Naive B cell (primary cell): ENCODE results near the gene NIPAL3. TPM values are rescaled to one million over a fixed set of nuclear protein-coding genes. Genes with fewer than 3 reads are reported as not detected.
"Not testable (repeated sequence)": the region's sequence is repeated elsewhere in the genome, so short reads cannot be mapped to it uniquely, and the experiment has no call there.

Source experiments
- ATAC-seq, 2 donors: fragments of 150-1000 bp; cut with Tn5 transposase; 2 replicates each; pipeline ENCODE4 v1.10.0; 2021; ENCODE audit warnings: low read depth in 2 of 2, mild to moderate bottlenecking in 2 of 2, moderate library complexity in 2 of 2
- DNase-seq: peaks from one replicate; pipeline ENCODE4 v3.0.0; 2022
- H3K27ac Mint-ChIP-seq, 6 donors: one replicate each; pipeline ENCODE4 v1.8.0; 2020 to 2022; ENCODE audit warnings: mild to moderate bottlenecking in 6 of 6, mixed read lengths in 6 of 6, moderate library complexity in 5 of 6, inconsistent platforms in 2 of 6
- H3K27me3 Mint-ChIP-seq, 3 donors: one replicate each; pipeline ENCODE4 v1.8.0; 2021 to 2022; ENCODE audit warnings: mixed read lengths in 3 of 3, mild to moderate bottlenecking in 1 of 3
- H3K36me3 Mint-ChIP-seq, 2 donors: one replicate each; pipeline ENCODE4 v1.8.0; 2020 to 2022; ENCODE audit warnings: mixed read lengths in 2 of 2, inconsistent platforms in 1 of 2, mild to moderate bottlenecking in 1 of 2
- H3K4me1 Mint-ChIP-seq, 3 donors: one replicate each; pipeline ENCODE4 v1.8.0; 2020 to 2022; ENCODE audit warnings: mixed read lengths in 3 of 3, inconsistent platforms in 1 of 3, mild to moderate bottlenecking in 1 of 3, moderate library complexity in 1 of 3
- H3K4me3 Mint-ChIP-seq, 8 donors: one replicate each; pipeline ENCODE4 v1.8.0; 2020 to 2022; ENCODE audit warnings: mild to moderate bottlenecking in 8 of 8, mixed read lengths in 8 of 8, moderate library complexity in 8 of 8, inconsistent platforms in 2 of 8
- H3K9me3 Mint-ChIP-seq, 7 donors: one replicate each; pipeline ENCODE4 v1.8.0; 2020 to 2022; ENCODE audit warnings: mixed read lengths in 7 of 7, mild to moderate bottlenecking in 5 of 7, inconsistent platforms in 2 of 7, moderate library complexity in 1 of 7
- polyA plus RNA-seq, 6 donors: library from polyadenylated mRNA; unstranded; fragments of 300-500 nt; fragmentation: Illumina TruSeq; gene quantifications; one replicate each; pipeline ENCODE4 v1.2.3, GENCODE V29; 2021; ENCODE audit warnings: low read depth in 6 of 6

Gene NIPAL3
- polyA plus RNA-seq, 6 donors from 2014 or later = 18.3 to 39.8 (median 26.4) TPM

- Mint-ChIP-seq H3K9me3 (no peaks in the 10 kb centered on the region), H3K4me3 (no peak overlapping the region), H3K36me3 (no peaks in the 10 kb centered on the region), H3K27ac (peak overlapping the region in 2 of 6 donors; percentile 7 to 70), H3K27me3 (no peaks in the 10 kb centered on the region), H3K4me1 (peaks cover 13 to 21% (median 16%) of the 10 kb centered on the region in 3 donors)
- ATAC-seq = no peak
- no peak for DNase-seq
Measured at GRCh38 chr1:24477309-24477708, 61.7 kb downstream of the NIPAL3 start.

DNA sequence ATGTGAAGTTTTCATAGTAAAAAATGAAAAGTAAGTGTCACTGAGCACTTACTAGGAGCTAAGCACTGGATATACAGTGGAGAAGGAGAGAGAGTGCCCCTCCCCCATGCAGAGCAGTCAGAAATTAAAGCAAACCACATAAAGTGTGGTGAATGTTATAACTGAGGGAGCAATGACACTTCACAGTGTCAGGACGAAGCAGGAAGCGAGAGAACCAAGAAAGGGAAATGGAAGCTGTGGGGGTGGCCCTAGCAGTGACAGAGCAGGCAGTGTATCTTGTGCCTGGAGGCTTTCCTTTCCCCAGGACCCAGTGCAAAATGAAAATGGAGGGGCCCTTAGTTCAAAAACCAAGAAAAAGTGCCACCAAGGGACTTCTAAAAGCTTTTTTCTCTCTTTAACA, 65.5 kb downstream of the NIPAL3 start:
- Mint-ChIP-seq H3K27ac (peak overlapping the region; percentile 76 to 98 (median 84)), H3K27me3 (no peaks in the 10 kb centered on the region), H3K36me3 (no peaks in the 10 kb centered on the region), H3K4me3 (peak overlapping the region; percentile 20 to 89 (median 64)), H3K9me3 (no peaks in the 10 kb centered on the region), H3K4me1 (peaks cover 13 to 31% (median 16%) of the 10 kb centered on the region in 3 donors)
- ATAC-seq (peak; percentile 99 to 100), DNase-seq (peak; percentile 55)

DNA sequence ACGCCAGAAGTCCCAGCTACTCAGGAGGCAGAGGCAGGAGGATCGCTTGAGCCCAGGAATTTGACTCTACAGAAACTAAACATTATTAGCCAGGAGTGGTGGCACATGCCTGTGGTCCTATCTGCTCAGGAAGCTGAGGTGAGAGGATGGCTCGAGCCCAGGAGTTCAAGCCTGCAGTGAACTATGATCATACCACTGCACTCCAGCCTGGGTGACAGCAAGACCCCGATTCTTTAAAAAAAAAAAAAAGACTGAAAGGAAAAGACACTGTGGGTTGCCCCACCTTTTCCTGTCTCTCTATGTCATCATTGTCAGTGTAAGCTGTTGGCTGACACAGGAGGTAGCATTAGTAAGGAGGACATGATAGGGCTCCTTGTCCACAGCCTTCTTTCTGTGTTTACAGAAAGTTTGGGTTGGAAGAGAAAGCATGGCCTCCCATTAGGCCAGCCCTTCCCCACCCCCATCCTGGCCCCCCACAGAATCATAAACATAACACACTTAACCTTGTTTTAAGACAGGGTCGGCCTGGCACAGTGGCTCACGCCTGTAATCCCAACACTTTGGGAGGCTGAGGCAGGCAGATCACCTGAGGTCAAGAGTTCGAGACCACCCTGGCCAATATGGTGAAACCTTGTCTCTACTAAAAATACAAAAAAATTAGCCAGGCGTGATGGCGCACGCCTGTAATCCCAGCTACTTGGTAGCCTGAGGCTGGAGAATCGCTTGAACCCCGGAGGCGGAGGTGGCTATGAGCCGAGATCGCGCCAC, 66.4 kb downstream of the NIPAL3 start:
- Mint-ChIP-seq H3K9me3 (no peaks in the 10 kb centered on the region), H3K36me3 (no peaks in the 10 kb centered on the region), H3K27ac (peak overlapping the region; percentile 54 to 95 (median 84)), H3K4me3 (peak overlapping the region in 6 of 8 donors; percentile 40 to 72 (median 60)), H3K4me1 (peaks cover 18 to 40% (median 22%) of the 10 kb centered on the region in 3 donors), H3K27me3 (no peaks in the 10 kb centered on the region)
- ATAC-seq (peak; percentile 19 to 25), DNase-seq (no peak)

GRCh38 chr1:24483441-24483840, 67.8 kb downstream of the NIPAL3 start:
- H3K27me3 Mint-ChIP-seq = no peaks in the 10 kb centered on the region
- no peak overlapping the region for H3K27ac Mint-ChIP-seq
- DNase-seq (no peak), ATAC-seq (no peak)
- no peak overlapping the region for H3K4me3 Mint-ChIP-seq
- H3K9me3 Mint-ChIP-seq = no peaks in the 10 kb centered on the region
- peaks cover 19 to 48% (median 24%) of the 10 kb centered on the region in 3 donors for H3K4me1 Mint-ChIP-seq
- H3K36me3 Mint-ChIP-seq = no peaks in the 10 kb centered on the region

GRCh38 chr1:24484199-24484598, 68.6 kb downstream of the NIPAL3 start:
- H3K4me3 Mint-ChIP-seq = peak overlapping the region in 1 of 8 donors; percentile 30
- H3K27ac Mint-ChIP-seq = peak overlapping the region in 3 of 6 donors; percentile 49 to 83 (median 76)
- no peaks in the 10 kb centered on the region for H3K36me3 Mint-ChIP-seq
- ATAC-seq (no peak), DNase-seq (no peak)
- peaks cover 17 to 48% (median 24%) of the 10 kb centered on the region in 3 donors for H3K4me1 Mint-ChIP-seq
- H3K27me3 Mint-ChIP-seq = no peaks in the 10 kb centered on the region
- H3K9me3 Mint-ChIP-seq = no peaks in the 10 kb centered on the region

GRCh38 chr1:24486331-24487065, 70.9 kb downstream of the NIPAL3 start:
- no peaks in the 10 kb centered on the region for H3K9me3 Mint-ChIP-seq
- DNase-seq = no peak
- peak overlapping the region in 1 of 6 donors; percentile 24 for H3K27ac Mint-ChIP-seq
- no peak for ATAC-seq
- peak overlapping the region in 1 of 8 donors; percentile 29 for H3K4me3 Mint-ChIP-seq
- H3K4me1 Mint-ChIP-seq = peaks cover 6 to 34% (median 11%) of the 10 kb centered on the region in 3 donors
- H3K36me3 Mint-ChIP-seq = no peaks in the 10 kb centered on the region
- no peaks in the 10 kb centered on the region for H3K27me3 Mint-ChIP-seq

- no peaks in the 10 kb centered on the region for H3K36me3 Mint-ChIP-seq
Measured at GRCh38 chr1:24487455-24487854, 71.9 kb downstream of the NIPAL3 start.

DNA sequence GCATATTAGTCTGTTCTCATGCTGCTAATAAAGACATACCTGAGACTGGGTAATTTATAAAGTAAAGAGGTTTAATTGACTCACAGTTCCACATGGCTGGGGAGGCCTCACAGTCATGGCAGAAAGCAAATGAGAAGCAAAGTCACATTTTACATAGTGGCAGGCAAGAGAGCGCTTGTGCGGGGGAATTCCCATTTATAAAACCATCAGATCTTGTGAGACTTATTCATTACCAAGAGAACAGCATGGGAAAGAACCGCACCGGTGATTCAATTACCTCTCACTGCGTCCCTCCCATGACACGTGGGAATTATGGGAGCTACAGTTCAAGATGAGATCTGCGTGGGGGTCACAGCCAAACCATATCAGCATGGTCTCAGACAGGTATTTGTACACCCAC, 72.6 kb downstream of the NIPAL3 start:
- Mint-ChIP-seq H3K27ac (peak overlapping the region in 1 of 6 donors; percentile 14), H3K4me3 (peak overlapping the region in 1 of 8 donors; percentile 20), H3K4me1 (peaks cover 6 to 26% (median 8%) of the 10 kb centered on the region in 3 donors)
- not testable (repeated sequence) for H3K27me3 Mint-ChIP-seq, DNase-seq, H3K9me3 Mint-ChIP-seq, H3K36me3 Mint-ChIP-seq
- ATAC-seq = peak in 1 of 2 donors; percentile 48

More at GRCh38 chr1:24487455-24487854, 71.9 kb downstream of the NIPAL3 start:
- ATAC-seq (no peak), DNase-seq (no peak)
- Mint-ChIP-seq H3K27ac (peak overlapping the region in 1 of 6 donors; percentile 29), H3K27me3 (no peaks in the 10 kb centered on the region), H3K9me3 (no peaks in the 10 kb centered on the region), H3K4me3 (no peak overlapping the region), H3K4me1 (peaks cover 6 to 27% (median 8%) of the 10 kb centered on the region in 3 donors)

- Mint-ChIP-seq H3K4me3 (no peak overlapping the region), H3K27me3 (no peaks in the 10 kb centered on the region), H3K36me3 (no peaks in the 10 kb centered on the region), H3K4me1 (peaks cover 6 to 18% (median 8%) of the 10 kb centered on the region in 3 donors), H3K9me3 (no peaks in the 10 kb centered on the region), H3K27ac (peak overlapping the region in 1 of 6 donors; percentile 67)
- DNase-seq = no peak
- ATAC-seq = no peak
Measured at GRCh38 chr1:24489674-24490073, 74.1 kb downstream of the NIPAL3 start.

DNA sequence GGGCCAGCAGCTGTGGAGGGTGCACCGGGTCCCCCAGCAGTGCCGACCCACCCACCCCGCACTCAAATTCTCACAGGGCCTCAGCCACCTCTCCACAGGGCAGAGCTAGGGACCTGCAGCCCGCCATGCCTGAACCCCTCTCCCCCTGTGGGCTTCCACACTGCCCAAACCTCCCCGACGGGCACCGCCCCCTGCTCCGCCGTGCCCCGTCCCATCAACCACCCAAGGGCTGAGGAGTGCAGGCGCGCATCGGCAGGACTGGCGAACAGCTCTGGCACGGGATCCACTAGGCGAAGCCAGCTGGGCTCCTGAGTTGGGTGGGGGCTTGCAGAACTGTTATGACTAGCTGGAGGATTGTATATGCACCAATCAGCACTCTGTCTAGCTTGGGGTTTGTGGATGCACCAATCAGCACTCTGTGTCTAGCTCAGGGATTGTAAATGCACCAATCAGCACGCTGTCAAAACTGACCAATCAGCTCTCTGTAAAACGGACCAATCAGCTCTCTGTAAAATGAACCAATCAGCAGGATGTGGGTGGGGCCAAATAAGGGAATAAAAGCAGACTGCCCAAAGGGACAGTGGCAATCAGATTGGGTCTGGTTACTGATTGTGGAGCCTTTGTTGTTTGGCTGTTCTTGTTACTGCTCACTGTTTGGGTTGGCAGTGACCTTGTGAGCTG, 74.6 kb downstream of the NIPAL3 start:
- no peak for ATAC-seq
- H3K36me3 Mint-ChIP-seq = no peaks in the 10 kb centered on the region
- no peak for DNase-seq
- peaks cover 6 to 17% (median 8%) of the 10 kb centered on the region in 3 donors for H3K4me1 Mint-ChIP-seq
- no peak overlapping the region for H3K27ac Mint-ChIP-seq
- H3K4me3 Mint-ChIP-seq = no peak overlapping the region
- no peaks in the 10 kb centered on the region for H3K27me3 Mint-ChIP-seq
- H3K9me3 Mint-ChIP-seq = no peaks in the 10 kb centered on the region

DNA sequence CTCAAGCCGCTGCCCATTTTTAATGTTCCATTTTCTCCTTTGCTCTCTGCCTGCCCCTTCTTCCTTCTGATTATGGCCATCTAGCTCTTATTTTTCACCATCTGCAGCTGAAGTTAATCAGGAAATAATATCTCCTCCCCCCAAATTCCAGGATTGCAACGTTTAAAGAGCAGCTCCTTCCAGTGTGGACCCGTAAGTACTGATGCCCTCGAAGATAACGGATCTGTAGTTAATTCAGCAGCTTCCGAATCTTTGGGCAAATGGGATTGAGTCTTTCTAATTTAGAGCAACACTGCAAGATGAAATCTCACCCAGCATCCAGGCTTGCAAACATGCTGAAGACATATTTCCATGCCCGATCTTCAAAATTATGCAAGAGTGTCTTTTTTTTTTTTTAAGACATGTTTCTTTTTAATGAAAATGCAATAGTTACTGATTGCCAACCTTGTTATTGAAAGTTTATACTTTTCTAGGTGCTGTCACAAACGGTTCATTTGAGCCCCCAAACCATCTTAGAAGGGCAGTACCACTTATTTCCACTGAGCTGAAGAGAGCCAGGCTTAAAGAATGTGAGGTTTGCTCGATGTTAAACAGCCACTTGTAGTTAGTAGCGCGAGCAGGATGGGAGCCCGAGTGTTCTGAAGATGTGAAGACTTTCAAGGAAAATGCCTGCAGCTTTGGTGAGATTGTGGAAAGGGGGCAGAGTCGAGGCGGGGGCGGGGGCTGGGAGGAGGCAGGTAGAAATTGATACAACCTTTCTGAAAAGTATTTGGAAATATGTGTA, 76.2 kb downstream of the NIPAL3 start:
- Mint-ChIP-seq H3K27me3 (no peaks in the 10 kb centered on the region), H3K36me3 (no peaks in the 10 kb centered on the region), H3K9me3 (peaks cover 0 to 1% (median 0%) of the 10 kb centered on the region in 7 donors), H3K4me1 (peaks cover 4 to 10% (median 5%) of the 10 kb centered on the region in 3 donors), H3K27ac (peak overlapping the region in 1 of 6 donors; percentile 13), H3K4me3 (no peak overlapping the region)
- DNase-seq = no peak
- ATAC-seq = no peak

DNA sequence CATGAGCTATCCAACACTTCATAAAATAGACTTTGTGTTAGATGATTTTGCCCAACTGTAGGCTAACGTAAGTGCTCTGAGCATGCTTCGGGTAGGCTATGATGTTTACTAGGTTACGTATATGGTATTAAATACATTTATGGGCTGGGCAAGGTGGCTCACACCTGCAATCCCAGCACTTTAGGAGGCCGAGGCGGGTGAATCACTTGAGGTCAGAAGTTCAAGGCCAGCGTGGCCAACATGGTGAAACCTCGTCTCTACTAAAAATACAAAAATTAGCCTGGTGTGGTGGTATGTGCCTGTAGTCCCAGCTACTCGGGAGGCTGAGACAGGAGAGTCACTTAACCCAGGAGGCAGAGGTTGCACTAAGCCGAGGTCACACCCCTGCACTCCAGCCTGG, 77.3 kb downstream of the NIPAL3 start:
- H3K27ac Mint-ChIP-seq, DNase-seq, H3K27me3 Mint-ChIP-seq, H3K36me3 Mint-ChIP-seq, H3K9me3 Mint-ChIP-seq, H3K4me3 Mint-ChIP-seq, ATAC-seq, H3K4me1 Mint-ChIP-seq: not testable (repeated sequence)

DNA sequence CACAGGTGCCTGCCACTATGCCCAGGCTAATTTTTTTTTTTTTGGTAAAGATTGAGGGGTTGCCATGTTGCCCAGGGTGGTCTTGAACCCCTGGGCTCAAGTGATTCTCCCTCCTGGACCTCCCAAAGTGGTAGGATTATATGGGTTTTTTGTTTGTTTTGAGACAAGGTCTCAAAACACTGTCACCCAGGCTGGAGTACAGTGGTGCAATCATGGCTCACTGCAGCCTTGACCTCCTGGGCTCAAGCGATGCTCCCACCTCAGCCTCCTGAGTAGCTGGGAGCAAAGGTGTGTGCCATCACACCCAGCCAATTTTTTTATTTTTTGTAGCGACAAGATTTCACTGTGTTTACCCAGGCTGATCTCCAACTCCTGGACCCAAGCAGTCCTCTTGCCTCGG, 78.2 kb downstream of the NIPAL3 start:
- DNase-seq = no peak
- no peak for ATAC-seq
- Mint-ChIP-seq H3K4me3 (no peak overlapping the region), H3K4me1 (peaks cover 0 to under 1% (median 0%) of the 10 kb centered on the region in 3 donors), H3K27ac (no peak overlapping the region), H3K9me3 (peaks cover 0 to 1% (median 0%) of the 10 kb centered on the region in 7 donors), H3K27me3 (no peaks in the 10 kb centered on the region), H3K36me3 (no peaks in the 10 kb centered on the region)
